Immature natural killer cell (primary cell): ENCODE measurements around the gene SRXN1. TPM values are rescaled to one million over a fixed set of nuclear protein-coding genes. Genes with fewer than 3 reads are reported as not detected.

Source experiments
- DNase-seq, 3 donors: peaks; one replicate each; pipeline ENCODE4 v3.0.0; 2022; ENCODE audit warnings: mixed read lengths in 1 of 3
- H3K27ac Mint-ChIP-seq, 6 donors: one replicate each; pipeline ENCODE4 v1.8.0; 2020; ENCODE audit warnings: mixed read lengths in 6 of 6, mild to moderate bottlenecking in 5 of 6, inconsistent platforms in 4 of 6, moderate library complexity in 3 of 6
- H3K27me3 Mint-ChIP-seq, 3 donors: one replicate each; pipeline ENCODE4 v1.8.0; 2020 to 2021; ENCODE audit warnings: low read depth in 3 of 3, mild to moderate bottlenecking in 3 of 3, mixed read lengths in 3 of 3, moderate library complexity in 3 of 3, inconsistent platforms in 1 of 3
- H3K36me3 Mint-ChIP-seq, 3 donors: one replicate each; pipeline ENCODE4 v1.8.0; 2020; ENCODE audit warnings: mixed read lengths in 3 of 3, inconsistent platforms in 2 of 3, mild to moderate bottlenecking in 2 of 3
- H3K4me1 Mint-ChIP-seq, 2 donors: one replicate each; pipeline ENCODE4 v1.8.0; 2020; ENCODE audit warnings: inconsistent platforms in 2 of 2, mild to moderate bottlenecking in 2 of 2, mixed read lengths in 2 of 2, moderate library complexity in 1 of 2
- H3K4me3 Mint-ChIP-seq, 5 donors: one replicate each; pipeline ENCODE4 v1.8.0; 2020; ENCODE audit warnings: mild to moderate bottlenecking in 5 of 5, mixed read lengths in 5 of 5, inconsistent platforms in 3 of 5, moderate library complexity in 3 of 5
- H3K9me3 Mint-ChIP-seq, 6 donors: one replicate each; pipeline ENCODE4 v1.8.0; 2020; ENCODE audit warnings: mild to moderate bottlenecking in 6 of 6, mixed read lengths in 6 of 6, inconsistent platforms in 4 of 6, moderate library complexity in 3 of 6
- polyA plus RNA-seq, 3 donors: library from polyadenylated mRNA; unstranded; fragments of 300-500 nt; fragmentation: Illumina TruSeq; gene quantifications; one replicate each; pipeline ENCODE4 v1.2.3, GENCODE V29; 2021

SRXN1 gene
- polyA plus RNA-seq, 3 donors from 2014 or later = 23.1 to 44.6 (median 31.0) TPM

DNA sequence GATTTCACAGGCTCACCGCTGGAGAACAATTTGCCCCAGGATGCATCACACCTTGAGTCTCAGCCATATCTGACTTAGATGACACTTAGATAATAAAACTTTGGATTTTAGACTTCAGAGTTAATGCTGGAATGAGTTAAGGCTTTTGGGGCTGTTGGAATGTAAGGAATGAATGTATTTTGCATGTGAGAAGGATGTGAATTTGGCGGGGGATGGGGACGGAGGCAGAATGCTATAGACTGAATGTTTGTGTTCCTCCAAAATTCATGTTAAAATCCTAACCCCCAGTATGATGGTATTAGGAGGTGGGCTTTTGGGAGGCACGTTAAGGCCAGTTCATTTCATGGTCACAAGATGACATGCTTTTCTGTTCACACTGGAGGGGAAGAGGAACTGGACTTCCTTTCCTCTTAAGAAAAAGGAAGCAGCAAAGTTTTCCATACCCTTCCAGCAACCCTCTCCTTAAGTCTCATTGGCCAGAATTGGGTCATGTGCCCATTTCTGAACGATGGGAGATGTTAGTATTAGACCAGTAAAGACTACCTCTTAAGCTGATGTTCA is 5.8 kb upstream of the SRXN1 start:
- DNase-seq = no peak
- Mint-ChIP-seq H3K4me3 (no peak overlapping the region), H3K36me3 (no peaks in the 10 kb centered on the region), H3K27me3 (peaks cover 12 to 24% (median 20%) of the 10 kb centered on the region in 3 donors), H3K4me1 (peaks cover 7 to 14% of the 10 kb centered on the region in 2 donors), H3K27ac (no peak overlapping the region), H3K9me3 (no peaks in the 10 kb centered on the region)

DNA sequence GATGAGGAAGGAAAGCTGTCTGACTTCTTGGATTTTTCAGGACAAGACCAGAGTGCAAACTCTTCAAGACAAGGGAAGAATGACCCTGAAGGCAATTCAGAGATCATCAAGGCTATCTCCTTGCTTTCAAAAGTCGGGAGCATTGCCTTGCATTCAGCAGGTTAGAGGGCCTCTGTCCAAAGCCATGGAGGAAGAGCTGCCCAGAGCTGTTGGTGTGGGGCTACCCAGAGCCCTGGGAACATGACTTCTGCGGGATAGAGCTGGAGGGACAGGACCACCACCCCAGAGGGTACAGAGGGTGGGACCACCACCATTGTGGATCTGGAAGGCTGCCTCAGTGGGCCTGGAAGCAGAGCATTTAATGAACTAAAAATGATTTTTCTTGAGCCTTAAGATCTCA is 5.2 kb upstream of the SRXN1 start:
- no peaks in the 10 kb centered on the region for H3K36me3 Mint-ChIP-seq
- H3K27me3 Mint-ChIP-seq = peaks cover 12 to 27% (median 19%) of the 10 kb centered on the region in 3 donors
- no peak for DNase-seq
- H3K9me3 Mint-ChIP-seq = no peaks in the 10 kb centered on the region
- H3K4me3 Mint-ChIP-seq = no peak overlapping the region
- no peak overlapping the region for H3K27ac Mint-ChIP-seq
- peaks cover 11 to 19% of the 10 kb centered on the region in 2 donors for H3K4me1 Mint-ChIP-seq

DNA sequence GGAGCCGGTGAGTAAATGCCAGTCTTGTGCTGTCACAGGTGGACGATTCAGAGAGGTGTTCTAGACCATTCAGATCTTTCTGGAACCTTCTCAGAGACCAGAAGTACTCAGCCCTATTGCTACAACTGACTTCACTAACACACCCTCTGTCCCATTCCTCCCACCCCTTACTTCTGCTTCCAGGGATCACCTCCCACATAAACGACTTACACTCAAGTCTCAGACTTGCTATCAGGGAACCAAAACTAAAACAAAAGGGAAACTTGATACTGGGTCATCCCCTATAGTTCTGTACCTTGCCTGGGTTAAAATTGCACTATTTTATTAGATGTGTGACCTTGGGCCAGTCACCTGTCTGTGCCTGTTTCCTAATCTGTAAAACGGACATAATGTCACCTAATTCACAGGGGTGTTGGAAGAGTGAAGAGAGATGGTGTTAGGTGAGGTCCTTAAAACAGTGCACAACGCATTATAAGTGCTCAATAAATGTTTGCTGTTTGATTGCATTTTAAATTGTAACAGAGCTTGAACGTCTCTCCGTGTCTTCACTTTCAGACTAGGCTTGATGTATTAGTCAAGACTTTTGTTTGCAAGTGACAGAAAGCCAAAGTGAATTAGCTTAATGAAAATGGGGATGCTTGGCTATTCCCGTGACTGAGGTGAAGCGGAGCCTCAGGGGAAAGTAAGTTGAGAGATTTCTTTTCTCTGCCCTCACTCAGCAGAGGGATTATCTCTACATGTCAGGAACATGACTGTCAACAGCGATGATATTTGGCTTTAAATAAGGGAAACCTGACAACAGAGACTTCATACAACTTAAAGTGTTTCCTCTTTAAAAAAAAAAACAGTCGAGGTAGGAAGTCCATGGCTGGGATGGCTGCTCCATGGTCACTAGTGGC is 3.0 kb upstream of the SRXN1 start:
- Mint-ChIP-seq H3K9me3 (no peaks in the 10 kb centered on the region), H3K4me1 (peaks cover 27 to 37% of the 10 kb centered on the region in 2 donors), H3K27ac (peak overlapping the region in 1 of 6 donors; percentile 2), H3K4me3 (peak overlapping the region in 1 of 5 donors; percentile 68), H3K36me3 (no peaks in the 10 kb centered on the region), H3K27me3 (peaks cover 6 to 16% (median 11%) of the 10 kb centered on the region in 3 donors)
- DNase-seq = no peak

DNA sequence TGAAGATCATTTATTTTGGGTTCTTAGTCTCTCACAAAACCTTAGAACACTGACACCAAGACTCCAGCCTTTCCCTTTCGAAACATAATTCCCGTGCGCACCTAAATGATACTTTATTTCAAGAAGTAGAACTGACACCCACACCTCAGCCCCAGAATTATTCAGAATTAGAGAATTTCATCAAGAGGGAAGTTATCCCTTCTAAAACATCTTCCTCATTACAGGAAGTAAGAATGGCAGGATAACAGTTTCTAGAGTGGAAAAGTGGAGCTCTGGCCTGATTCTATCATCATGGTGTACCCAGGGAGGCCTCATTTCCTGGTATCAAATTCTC is 1.4 kb upstream of the SRXN1 start:
- Mint-ChIP-seq H3K9me3 (no peaks in the 10 kb centered on the region), H3K4me1 (peaks cover 30 to 50% of the 10 kb centered on the region in 2 donors), H3K4me3 (peak overlapping the region; percentile 85 to 92 (median 86)), H3K27ac (peak overlapping the region in 5 of 6 donors; percentile 77 to 86 (median 83)), H3K27me3 (peaks cover 4 to 12% (median 6%) of the 10 kb centered on the region in 3 donors), H3K36me3 (no peaks in the 10 kb centered on the region)
- no peak for DNase-seq

DNA sequence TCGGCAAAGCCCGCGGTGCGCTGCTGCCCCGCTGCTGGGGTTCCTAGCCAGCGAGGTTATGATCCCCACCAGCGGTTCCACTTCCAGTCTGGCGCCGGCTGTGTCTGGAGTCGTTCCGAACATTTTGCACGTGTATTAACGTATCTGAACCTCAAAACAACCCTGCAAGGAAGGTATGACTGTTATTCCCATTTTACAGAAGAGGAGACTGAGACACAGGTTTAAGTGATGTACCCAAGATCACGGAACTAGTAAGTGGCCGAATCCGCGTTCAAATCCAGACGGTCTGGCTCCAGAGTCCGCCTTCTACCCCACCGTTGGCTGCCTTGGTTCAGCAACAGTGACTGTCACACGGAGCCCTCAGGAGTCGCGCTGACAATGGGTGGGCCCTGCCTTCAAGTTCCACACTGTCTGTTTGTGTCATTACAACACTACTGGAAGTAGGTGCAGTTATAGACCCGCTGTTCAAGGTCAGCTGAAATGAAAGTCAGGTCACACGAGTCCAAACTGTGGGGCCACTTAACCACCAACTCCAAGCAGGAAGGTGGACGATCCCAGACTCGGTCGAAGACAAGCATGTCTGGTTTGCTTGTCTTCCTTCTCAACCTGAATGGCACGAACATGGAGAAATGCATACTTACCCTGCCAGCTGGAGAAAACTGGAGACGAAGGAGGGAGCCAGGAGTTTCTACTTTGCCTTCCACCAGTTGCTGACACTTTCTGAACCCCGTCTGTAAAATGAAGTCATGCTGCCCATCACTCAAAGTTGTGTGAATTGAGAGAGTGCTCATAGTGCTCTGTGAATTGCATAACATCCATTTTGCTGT is 803 bp upstream of the SRXN1 start:
- peaks cover 30 to 51% of the 10 kb centered on the region in 2 donors for H3K4me1 Mint-ChIP-seq
- H3K4me3 Mint-ChIP-seq = peak overlapping the region; percentile 85 to 92 (median 86)
- H3K27me3 Mint-ChIP-seq = peaks cover 4 to 9% (median 5%) of the 10 kb centered on the region in 3 donors
- no peaks in the 10 kb centered on the region for H3K9me3 Mint-ChIP-seq
- H3K36me3 Mint-ChIP-seq = peaks cover 4 to 5% (median 4%) of the 10 kb centered on the region in 3 donors
- H3K27ac Mint-ChIP-seq = peak overlapping the region; percentile 77 to 86 (median 82)
- DNase-seq = no peak

DNA sequence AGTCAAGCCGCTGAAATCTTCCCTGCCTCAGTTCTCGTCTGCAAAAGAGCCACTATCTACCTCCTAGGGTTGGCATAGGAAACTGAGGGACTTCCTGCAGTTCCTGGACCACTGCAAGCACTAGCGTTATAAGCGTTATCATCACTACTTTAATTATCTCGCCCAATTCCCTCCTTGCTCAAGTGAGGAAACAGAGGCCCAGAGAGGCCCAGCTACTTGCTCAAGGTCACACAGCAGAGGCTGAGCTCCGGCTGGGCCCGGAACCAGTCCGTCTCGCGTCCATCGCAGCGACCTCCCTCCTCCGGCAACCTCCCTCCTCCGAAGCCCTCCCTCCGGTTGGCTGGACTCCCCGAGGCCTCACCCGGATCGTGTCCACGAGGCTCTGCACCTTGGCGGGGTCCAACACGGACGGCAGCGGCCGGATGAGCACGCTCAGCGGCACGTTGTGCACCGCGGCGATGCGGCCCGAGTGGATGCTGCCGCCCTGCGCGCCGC is 338 bp downstream of the SRXN1 start:
- peaks cover 5 to 13% (median 13%) of the 10 kb centered on the region in 3 donors for H3K36me3 Mint-ChIP-seq
- peaks cover 3 to 5% (median 4%) of the 10 kb centered on the region in 3 donors for H3K27me3 Mint-ChIP-seq
- peaks cover 30 to 51% of the 10 kb centered on the region in 2 donors for H3K4me1 Mint-ChIP-seq
- peak overlapping the region; percentile 80 to 91 (median 83) for H3K4me3 Mint-ChIP-seq
- no peak for DNase-seq
- peak overlapping the region; percentile 64 to 92 (median 84) for H3K27ac Mint-ChIP-seq
- no peaks in the 10 kb centered on the region for H3K9me3 Mint-ChIP-seq

DNA sequence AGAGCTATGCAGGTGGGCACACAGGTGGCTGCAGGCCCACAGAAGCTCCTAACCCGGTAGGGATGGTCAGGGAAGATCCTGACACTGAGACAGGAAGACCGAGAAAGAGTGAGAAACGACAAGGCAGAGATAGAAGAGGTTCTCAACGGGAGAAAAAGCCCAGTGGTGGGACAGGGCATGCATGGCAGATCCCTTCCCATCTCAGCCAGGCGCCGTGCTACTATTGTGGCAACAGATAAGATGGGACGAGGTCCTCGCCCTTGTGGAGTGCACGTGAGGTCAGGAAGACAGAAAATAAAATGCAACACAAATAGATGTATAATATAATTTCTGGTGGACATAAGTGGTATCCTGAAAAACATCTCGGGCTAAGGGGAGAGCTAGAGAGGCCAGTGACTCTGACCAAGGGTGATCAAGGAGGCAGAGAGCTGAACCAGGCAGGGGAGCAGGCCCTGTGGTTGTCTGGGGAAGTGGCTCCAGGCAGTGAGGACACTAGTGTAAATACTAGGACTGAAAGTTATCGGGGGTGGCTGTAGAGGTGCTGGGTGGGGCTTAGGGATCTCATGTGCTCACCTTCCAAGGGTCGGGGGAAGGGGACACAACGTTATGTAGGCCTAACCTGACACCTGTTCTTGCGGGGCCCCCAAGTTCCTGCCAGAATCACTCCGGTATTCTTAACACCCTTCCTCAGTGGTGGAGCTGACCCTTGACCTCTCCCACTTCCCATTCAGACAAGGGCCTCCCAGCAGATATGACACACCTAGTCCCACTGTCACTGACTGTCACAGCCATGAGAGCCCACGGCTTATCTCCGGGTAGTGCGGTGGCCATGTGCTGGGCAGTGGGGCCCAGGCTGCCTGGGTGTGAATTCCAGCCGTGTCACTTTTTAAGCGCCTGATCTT is 1.0 kb downstream of the SRXN1 start:
- H3K4me1 Mint-ChIP-seq = peaks cover 30 to 51% of the 10 kb centered on the region in 2 donors
- H3K4me3 Mint-ChIP-seq = peak overlapping the region; percentile 80 to 91 (median 83)
- DNase-seq = no peak
- peaks cover 5 to 15% (median 13%) of the 10 kb centered on the region in 3 donors for H3K36me3 Mint-ChIP-seq
- peak overlapping the region; percentile 64 to 92 (median 84) for H3K27ac Mint-ChIP-seq
- peaks cover 3 to 4% (median 4%) of the 10 kb centered on the region in 3 donors for H3K27me3 Mint-ChIP-seq
- no peaks in the 10 kb centered on the region for H3K9me3 Mint-ChIP-seq

DNA sequence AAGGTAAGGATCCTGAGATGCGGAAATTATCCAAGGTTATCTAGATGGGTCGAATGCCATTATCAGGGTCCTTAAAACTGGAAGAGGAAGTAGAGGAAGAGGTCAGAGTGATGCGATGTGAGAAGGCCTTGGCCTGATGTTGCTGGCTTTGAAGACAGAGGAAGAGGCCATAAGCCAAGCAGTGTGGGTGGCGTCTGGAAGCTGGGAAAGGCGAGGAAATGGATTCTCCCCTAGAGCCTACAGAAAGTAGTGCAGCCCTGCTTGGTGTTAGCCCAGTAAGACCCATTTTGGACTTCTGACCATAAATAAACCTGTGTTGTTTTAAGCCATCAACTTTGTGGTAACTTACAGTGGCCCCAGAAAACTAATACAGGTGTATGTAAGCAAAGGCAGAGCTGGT is 2.0 kb downstream of the SRXN1 start:
- Mint-ChIP-seq H3K27me3 (peaks cover 3 to 4% (median 4%) of the 10 kb centered on the region in 3 donors), H3K9me3 (no peaks in the 10 kb centered on the region), H3K4me3 (peak overlapping the region in 4 of 5 donors; percentile 54 to 91 (median 84)), H3K36me3 (peaks cover 5 to 15% (median 13%) of the 10 kb centered on the region in 3 donors), H3K4me1 (peaks cover 30 to 51% of the 10 kb centered on the region in 2 donors), H3K27ac (peak overlapping the region in 4 of 6 donors; percentile 23 to 89 (median 58))
- DNase-seq = no peak

DNA sequence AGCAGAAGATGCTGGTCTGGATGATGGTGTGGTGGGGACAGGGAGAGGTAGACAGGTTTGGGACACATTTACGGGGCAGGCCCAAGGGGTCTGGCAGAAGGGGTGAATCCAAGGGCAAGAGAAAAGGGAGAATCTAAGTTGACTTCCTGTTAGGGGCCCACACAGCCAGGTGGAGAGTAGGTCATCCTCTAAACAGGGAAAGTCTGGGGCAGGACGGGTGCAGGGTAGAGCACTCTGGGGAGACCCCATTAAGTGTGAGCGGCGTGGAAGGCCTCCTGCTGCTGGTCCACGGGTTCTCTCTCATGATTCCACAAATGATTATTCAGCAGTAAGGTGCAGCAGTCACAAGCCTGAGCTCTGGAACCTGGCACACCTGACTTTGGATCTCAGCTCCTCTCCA is 2.7 kb downstream of the SRXN1 start:
- DNase-seq = no peak
- peak overlapping the region in 1 of 5 donors; percentile 28 for H3K4me3 Mint-ChIP-seq
- H3K4me1 Mint-ChIP-seq = peaks cover 37 to 54% of the 10 kb centered on the region in 2 donors
- peaks cover 2 to 4% (median 3%) of the 10 kb centered on the region in 3 donors for H3K27me3 Mint-ChIP-seq
- peak overlapping the region in 1 of 6 donors; percentile 52 for H3K27ac Mint-ChIP-seq
- H3K9me3 Mint-ChIP-seq = no peaks in the 10 kb centered on the region
- peaks cover 5 to 15% (median 13%) of the 10 kb centered on the region in 3 donors for H3K36me3 Mint-ChIP-seq

DNA sequence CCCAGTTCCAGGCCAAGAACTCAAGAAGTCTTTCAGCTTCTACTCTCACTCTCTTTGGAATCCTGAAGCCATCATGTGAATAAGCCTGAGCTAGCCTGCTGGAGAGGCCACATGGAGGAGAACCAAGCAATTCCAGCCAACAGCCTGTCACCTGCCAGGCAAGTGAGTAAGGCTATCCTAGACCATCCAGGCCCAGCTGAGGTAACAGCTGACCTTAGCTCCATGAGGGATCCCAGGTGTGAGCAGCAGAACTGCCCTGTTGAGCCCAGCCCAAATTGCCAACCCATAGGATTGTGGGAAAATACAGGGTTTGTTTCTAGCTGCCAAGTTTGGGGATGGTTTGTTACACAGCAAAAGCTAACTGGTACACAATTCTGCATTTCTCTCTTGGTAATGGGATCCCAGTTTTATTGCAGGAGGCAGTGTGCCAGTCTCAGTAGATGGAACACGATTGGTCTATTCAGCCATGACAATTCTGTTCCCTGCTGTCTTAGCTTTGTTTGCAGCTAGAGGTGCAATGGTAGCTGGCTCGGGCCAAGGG is 5.5 kb downstream of the SRXN1 start:
- H3K4me3 Mint-ChIP-seq = no peak overlapping the region
- H3K9me3 Mint-ChIP-seq = no peaks in the 10 kb centered on the region
- peak overlapping the region in 1 of 6 donors; percentile 34 for H3K27ac Mint-ChIP-seq
- H3K27me3 Mint-ChIP-seq = peaks cover 0 to 9% (median 2%) of the 10 kb centered on the region in 3 donors
- peaks cover 5 to 15% (median 13%) of the 10 kb centered on the region in 3 donors for H3K36me3 Mint-ChIP-seq
- peaks cover 33 to 46% of the 10 kb centered on the region in 2 donors for H3K4me1 Mint-ChIP-seq
- DNase-seq = no peak

DNA sequence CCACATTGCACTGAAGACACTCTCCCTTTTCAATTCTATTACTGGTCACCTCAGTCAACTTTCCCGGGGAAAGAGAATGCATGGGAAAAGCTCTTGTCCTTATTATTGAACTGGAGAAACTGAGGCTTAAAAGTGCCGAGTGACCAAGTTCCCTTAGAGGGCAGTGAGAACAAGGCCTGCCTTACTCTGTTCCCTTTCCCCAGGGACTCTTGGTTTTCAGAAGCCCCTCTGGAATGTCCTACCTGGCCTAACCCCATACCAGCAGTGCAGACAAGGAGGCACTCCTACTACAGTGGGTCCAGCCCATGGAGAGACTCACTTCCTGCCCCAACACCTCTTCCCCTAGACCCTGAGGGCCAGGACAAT is 6.1 kb downstream of the SRXN1 start:
- H3K9me3 Mint-ChIP-seq = no peaks in the 10 kb centered on the region
- peaks cover 0 to 8% (median 2%) of the 10 kb centered on the region in 3 donors for H3K27me3 Mint-ChIP-seq
- peaks cover 5 to 15% (median 13%) of the 10 kb centered on the region in 3 donors for H3K36me3 Mint-ChIP-seq

DNA sequence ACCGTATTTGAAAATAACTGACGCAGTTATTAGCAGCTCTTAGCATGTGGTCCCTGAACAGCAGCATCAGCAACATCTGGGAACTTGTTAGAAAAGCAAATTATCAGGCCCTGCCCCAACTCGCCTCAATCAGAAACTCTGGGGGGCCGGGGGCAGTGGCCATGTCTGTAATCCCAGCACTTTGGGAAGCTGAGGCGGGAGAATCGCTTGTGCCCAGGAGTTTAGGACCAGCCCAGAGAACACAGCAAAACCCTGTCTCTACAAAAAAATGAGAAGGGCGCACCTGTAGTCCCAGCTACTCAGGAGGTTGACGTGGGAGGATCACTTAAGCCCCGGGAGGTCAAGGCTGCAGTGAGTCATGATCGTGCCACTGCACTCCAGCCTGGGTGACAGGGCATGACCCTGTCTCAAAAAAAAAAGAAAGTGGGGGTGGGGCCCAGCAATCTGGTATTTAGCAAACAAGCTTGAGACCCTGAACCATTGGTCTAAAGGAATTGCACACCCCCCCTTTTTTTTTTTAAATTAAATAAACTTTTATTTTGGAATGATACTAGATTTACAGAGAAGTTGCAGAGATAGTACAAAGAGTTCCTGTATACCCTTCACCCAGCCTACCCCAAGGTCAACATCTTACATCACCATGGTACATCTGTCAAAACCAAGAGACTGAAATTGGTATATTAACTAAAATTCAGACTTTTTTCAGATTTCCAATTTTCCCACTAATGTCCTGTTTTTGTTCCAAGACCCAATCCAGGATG is 6.7 kb downstream of the SRXN1 start:
- H3K4me3 Mint-ChIP-seq = no peak overlapping the region
- no peaks in the 10 kb centered on the region for H3K9me3 Mint-ChIP-seq
- H3K27ac Mint-ChIP-seq = no peak overlapping the region
- peaks cover 5 to 15% (median 13%) of the 10 kb centered on the region in 3 donors for H3K36me3 Mint-ChIP-seq
- DNase-seq = no peak
- peaks cover 0 to 8% (median 2%) of the 10 kb centered on the region in 3 donors for H3K27me3 Mint-ChIP-seq
- H3K4me1 Mint-ChIP-seq = peaks cover 22 to 34% of the 10 kb centered on the region in 2 donors

More for the DNA sequence above, 6.1 kb downstream of the SRXN1 start:
- peaks cover 26 to 39% of the 10 kb centered on the region in 2 donors for H3K4me1 Mint-ChIP-seq
- H3K4me3 Mint-ChIP-seq = no peak overlapping the region
- no peak for DNase-seq
- peak overlapping the region in 1 of 6 donors; percentile 48 for H3K27ac Mint-ChIP-seq
